Heart left ventricle (tissue), 16 donors: Measurements from ENCODE around the gene HTRA3. TPM values are rescaled to one million over a fixed set of nuclear protein-coding genes. Genes with fewer than 3 reads are reported as not detected.
A peak's percentile ranks its signal among the peaks of the same experiment; 100 is the strongest.

ENCODE experiments used
- ATAC-seq, 4 donors: fragments of 200-7000 bp; cut with Tn5 transposase; one replicate each; pipeline ENCODE4 v1.9.1; 2020 to 2022; ENCODE audit warnings: moderate library complexity in 4 of 4, mild to moderate bottlenecking in 3 of 4, moderate number of reproducible peaks in 1 of 4
- DNase-seq, 5 donors: peaks; one replicate each; pipeline ENCODE4 v3.0.0-alpha.2; 2020
- H3K27ac ChIP-seq, 12 donors: fragments of 200-600 bp; sonication (generic) in 4 of 12; one replicate each; pipeline versions ENCODE4 v1.5.0 to v1.8.0; 2016 to 2022; ENCODE audit warnings: mild to moderate bottlenecking in 2 of 12
- H3K27me3 ChIP-seq, 9 donors: fragments of 200-600 bp; sonication (generic) in 2 of 9; one replicate each; pipeline versions ENCODE4 v1.5.1 to v1.8.0; 2016 to 2022; ENCODE audit warnings: mild to moderate bottlenecking in 3 of 9
- H3K36me3 ChIP-seq, 9 donors: fragments of 200-600 bp; sonication (generic) in 2 of 9; one replicate each; pipeline versions ENCODE4 v1.5.0 to v1.8.0; 2018 to 2022; ENCODE audit warnings: mild to moderate bottlenecking in 2 of 9
- H3K4me1 ChIP-seq, 12 donors: fragments of 200-600 bp; sonication (generic) in 4 of 12; one replicate each; pipeline versions ENCODE4 v1.5.0 to v1.8.0; 2016 to 2022; ENCODE audit warnings: mild to moderate bottlenecking in 3 of 12
- H3K4me3 ChIP-seq, 12 donors: fragments of 200-600 bp; sonication (generic) in 4 of 12; one replicate each; pipeline versions ENCODE4 v1.5.0 to v1.8.0; 2017 to 2022; ENCODE audit warnings: mild to moderate bottlenecking in 9 of 12, moderate library complexity in 4 of 12
- H3K9me3 ChIP-seq, 12 donors: fragments of 200-600 bp; sonication (generic) in 4 of 12; one replicate each; pipeline versions ENCODE4 v1.5.0 to v1.8.0; 2016 to 2022; ENCODE audit warnings: mild to moderate bottlenecking in 1 of 12
- POLR2A ChIP-seq, 2 donors: fragments of 450-650 bp; IDR thresholded peaks; one replicate each; pipeline ENCODE4 v1.6.1; 2017; ENCODE audit warnings: antibody characterized with exemption in 2 of 2, mild to moderate bottlenecking in 2 of 2, moderate library complexity in 2 of 2
- WGBS, 4 donors: extraction: QIAGEN DNeasy Blood & Tissue Kit in 2 of 4; methylation state at CpG; one replicate each; pipeline versions ENCODE4 v1.1.5 to v1.1.7; 2013 to 2018; 5-methylcytosine and 5-hydroxymethylcytosine counted together
- intact Hi-C, 10 donors: fragments of 100-400 bp; cut with DNase I; formaldehyde crosslinking; loops; one replicate each; pipeline versions ENCODE4 v1.11.1 to v1.14.2; 2022
- polyA plus RNA-seq, 2 donors: library from polyadenylated mRNA; stranded (reverse); fragments of 200-250 nt; gene quantifications; one replicate each; pipeline ENCODE4 v1.2.3, GENCODE V29; 2013
- total RNA-seq, 9 donors: library from RNA; depleted of rRNA in 2 of 9; stranded (reverse); fragments of >200 nt in 2 of 9; fragmentation: NEBNext Ultra II Directional in 3 of 9; extraction: Animal tissue kit (Norgen Biotek cat#: 25700) in 3 of 9; gene quantifications; one replicate each; pipeline versions ENCODE4 v1.1.0 to v1.2.4, GENCODE V29; 2016 to 2023
- TF ChIP-seq, protein P1 (sequence below), 12 donors: fragments of 200-600 bp; sonication (generic) in 4 of 12; IDR thresholded peaks; one replicate each; pipeline versions ENCODE4 v1.5.0 to v1.8.0; 2018 to 2022; ENCODE audit warnings: antibody characterized with exemption in 12 of 12, mild to moderate bottlenecking in 5 of 12
- donor health status: ischemic (EF 13 %, LVEDD 7.1; RV severe dilation, severe dysfunction).
- donor health status: healthy with polysubstance abuse.
- donor health status: DM: no; HTN: yes; CAD: no.
- donor health status: DM: no; HTN: no; CAD: no.
- donor health status: ischemic (EF 25% LVEDD 6.9; RV normal size, moderate dysfunction).
- donor health status: ischemic (EF 25% LVEDD 5.7; RV mildly dilated, moderate dysfunction).
- donor health status: healthy.
- donor health status: DM: yes; HTN: yes; CAD: no.
- donor health status: ischemic (EF 35%, LVEDD 5.7; RV mildly dilated, moderate dysfunction).
- donor health status: nonischemic (EF 11% LVEDD 7.7; RV severe dilation, severe dysfunction).
- donor health status: DM: yes; HTN: yes; CAD: no.
- donor health status: PGD.
- donor health status: ischemic (EF 29% LVEDD 5.4; RV normal size, mild dysfunction).
- donor health status: nonischemic (EF 23%, LVEDD 6.1; RV moderate dilation, normal function).

Gene HTRA3
- total and polyA plus RNA-seq, 11 donors: 26.8 to 84.6 (median 50.1) TPM

DNA sequence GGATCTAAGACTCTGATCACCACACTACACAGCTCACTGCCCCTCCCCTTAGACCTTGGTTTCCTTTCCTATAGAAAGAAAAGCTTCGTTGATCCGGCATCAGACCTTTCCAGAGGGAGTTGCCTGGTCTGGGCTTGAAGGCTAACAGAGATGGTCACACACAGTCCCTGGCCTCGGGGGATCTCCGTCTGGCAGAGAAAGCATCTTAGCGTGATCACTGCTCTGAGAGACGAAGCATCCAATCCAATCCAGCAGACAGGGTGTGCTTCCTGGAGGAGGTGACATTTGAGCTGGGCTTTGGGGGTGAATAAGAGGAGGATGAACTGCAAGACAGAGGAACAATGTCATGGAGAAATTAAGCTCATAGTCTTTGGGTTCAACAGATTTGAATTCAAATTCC, 49.5 kb downstream of the HTRA3 start:
- H3K27ac ChIP-seq: peak overlapping the region; percentile 37 to 94 (median 80)
- H3K27me3 ChIP-seq: no peaks in the 10 kb centered on the region
- no peaks in the 10 kb centered on the region for H3K36me3 ChIP-seq
- WGBS, 4 donors: 77 to 87% (median 81%) methylated on average over 6 of the region's 6 CpGs
- H3K4me1 ChIP-seq: peaks cover 6 to 47% (median 20%) of the 10 kb centered on the region in 12 donors
- H3K9me3 ChIP-seq: peaks cover 0 to 11% (median 0%) of the 10 kb centered on the region in 12 donors
- TF ChIP-seq POLR2A (IDR thresholded peaks at IDR 0.05): no peak
- TF ChIP-seq, protein P1, sequence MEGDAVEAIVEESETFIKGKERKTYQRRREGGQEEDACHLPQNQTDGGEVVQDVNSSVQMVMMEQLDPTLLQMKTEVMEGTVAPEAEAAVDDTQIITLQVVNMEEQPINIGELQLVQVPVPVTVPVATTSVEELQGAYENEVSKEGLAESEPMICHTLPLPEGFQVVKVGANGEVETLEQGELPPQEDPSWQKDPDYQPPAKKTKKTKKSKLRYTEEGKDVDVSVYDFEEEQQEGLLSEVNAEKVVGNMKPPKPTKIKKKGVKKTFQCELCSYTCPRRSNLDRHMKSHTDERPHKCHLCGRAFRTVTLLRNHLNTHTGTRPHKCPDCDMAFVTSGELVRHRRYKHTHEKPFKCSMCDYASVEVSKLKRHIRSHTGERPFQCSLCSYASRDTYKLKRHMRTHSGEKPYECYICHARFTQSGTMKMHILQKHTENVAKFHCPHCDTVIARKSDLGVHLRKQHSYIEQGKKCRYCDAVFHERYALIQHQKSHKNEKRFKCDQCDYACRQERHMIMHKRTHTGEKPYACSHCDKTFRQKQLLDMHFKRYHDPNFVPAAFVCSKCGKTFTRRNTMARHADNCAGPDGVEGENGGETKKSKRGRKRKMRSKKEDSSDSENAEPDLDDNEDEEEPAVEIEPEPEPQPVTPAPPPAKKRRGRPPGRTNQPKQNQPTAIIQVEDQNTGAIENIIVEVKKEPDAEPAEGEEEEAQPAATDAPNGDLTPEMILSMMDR (IDR thresholded peaks at IDR 0.05): no peak
- DNase-seq (peak in 1 of 5 donors; percentile 3), ATAC-seq (no peak)
- no peak overlapping the region for H3K4me3 ChIP-seq
- intact Hi-C loops: loop anchor here in 6 of 10 donors (1.0 to 5.0 kb wide), 6 partner anchors 32 to 84 kb away; no protein-coding TSS in a partner anchor

DNA sequence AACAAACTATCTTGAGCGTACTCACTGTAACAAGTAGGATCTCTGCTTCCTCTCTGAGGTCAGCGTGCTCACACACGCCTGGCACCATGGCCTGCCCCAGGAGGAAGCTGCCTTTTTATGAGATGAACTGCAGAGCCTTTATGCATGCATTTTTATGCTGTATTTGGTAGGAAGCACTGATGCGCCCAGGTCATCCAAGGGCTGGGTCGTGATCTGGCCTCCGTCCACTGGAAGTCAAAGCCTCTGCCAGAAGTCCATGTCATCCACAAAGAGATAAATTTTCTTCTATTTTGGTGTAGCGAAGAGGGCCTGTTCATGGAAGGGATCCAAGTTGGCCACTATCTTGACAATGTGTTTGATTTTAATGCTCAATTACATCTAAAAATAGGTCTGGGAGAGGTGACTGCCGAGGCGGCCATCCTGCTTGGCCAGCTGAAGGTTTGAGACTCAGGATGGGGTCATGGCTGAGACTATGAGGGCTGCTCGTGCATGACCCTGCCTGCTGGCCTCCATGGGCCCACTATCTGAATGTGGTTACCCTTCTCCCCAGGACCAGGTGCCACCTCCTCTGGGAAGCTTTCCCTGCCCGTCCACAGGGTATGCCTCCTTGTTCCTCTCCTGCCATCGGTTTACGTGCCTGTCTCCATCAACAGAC, 50.3 kb downstream of the HTRA3 start:
- no peaks in the 10 kb centered on the region for H3K27me3 ChIP-seq
- ATAC-seq (peak; percentile 80 to 91 (median 87)), DNase-seq (peak in 4 of 5 donors; percentile 83 to 85 (median 84))
- H3K4me1 ChIP-seq: peaks cover 6 to 47% (median 20%) of the 10 kb centered on the region in 12 donors
- peak overlapping the region; percentile 42 to 94 (median 82) for H3K27ac ChIP-seq
- TF ChIP-seq, protein P1 (IDR thresholded peaks at IDR 0.05): no peak
- no peak for TF ChIP-seq POLR2A (IDR thresholded peaks at IDR 0.05)
- 16 to 26% (median 18%) methylated on average over 10 to 13 of the region's 13 CpGs for WGBS, 4 donors
- H3K4me3 ChIP-seq: no peak overlapping the region
- H3K36me3 ChIP-seq: no peaks in the 10 kb centered on the region
- H3K9me3 ChIP-seq: peaks cover 0 to 11% (median 0%) of the 10 kb centered on the region in 12 donors
- intact Hi-C loops: loop anchor here in 8 of 10 donors (1.0 to 10.0 kb wide), 8 partner anchors 33 to 85 kb away; no protein-coding TSS in a partner anchor

DNA sequence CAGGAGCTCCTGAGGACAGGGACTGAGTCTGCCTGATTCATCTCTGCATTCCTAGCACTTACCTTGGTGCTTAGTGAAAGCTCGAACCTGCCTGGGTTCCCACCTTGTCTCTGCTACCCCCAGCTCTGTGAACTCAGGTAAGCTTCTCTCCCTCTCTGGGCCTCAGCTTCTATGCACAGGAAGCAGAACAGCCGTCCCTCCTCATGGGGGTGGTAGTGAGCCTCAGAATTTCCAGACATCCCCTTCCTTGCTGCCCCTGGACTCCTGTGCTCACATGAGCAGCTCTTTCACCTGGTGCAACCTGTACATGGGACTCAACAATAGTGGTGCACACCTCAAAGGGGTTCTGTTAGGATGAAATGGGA, 50.8 kb downstream of the HTRA3 start:
- 44 to 55% (median 47%) methylated on average over 2 of the region's 2 CpGs for WGBS, 4 donors
- H3K4me1 ChIP-seq: peaks cover 6 to 42% (median 18%) of the 10 kb centered on the region in 12 donors
- peaks cover 0 to 11% (median 0%) of the 10 kb centered on the region in 12 donors for H3K9me3 ChIP-seq
- H3K27ac ChIP-seq: peak overlapping the region; percentile 42 to 94 (median 82)
- TF ChIP-seq, protein P1 (IDR thresholded peaks at IDR 0.05): peak in 6 of 12 donors; percentile 11 to 42 (median 24)
- TF ChIP-seq POLR2A (IDR thresholded peaks at IDR 0.05): no peak
- H3K36me3 ChIP-seq: no peaks in the 10 kb centered on the region
- H3K4me3 ChIP-seq: no peak overlapping the region
- ATAC-seq (peak; percentile 7 to 51 (median 25)), DNase-seq (peak in 1 of 5 donors; percentile 9)
- intact Hi-C loops: loop anchor here in 3 of 10 donors (2.0 to 10.0 kb wide), 3 partner anchors 64 to 84 kb away; no protein-coding TSS in a partner anchor
- no peaks in the 10 kb centered on the region for H3K27me3 ChIP-seq

DNA sequence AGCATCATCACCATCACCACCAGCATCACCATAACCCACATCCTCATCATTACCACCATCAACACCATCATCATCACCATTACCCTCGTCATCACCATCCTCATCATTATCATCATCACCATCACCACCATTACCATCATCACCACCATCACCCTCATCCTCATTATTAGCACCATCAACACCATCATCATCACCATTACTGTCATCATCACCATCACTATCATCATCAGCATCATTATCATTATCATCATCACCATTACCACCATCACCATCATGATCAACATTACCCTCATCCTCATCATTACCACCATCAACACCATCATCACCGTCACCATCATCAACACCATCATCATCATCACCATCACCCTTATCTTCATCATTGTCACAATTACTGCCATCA, 51.7 kb downstream of the HTRA3 start:
- 94 to 98% (median 96%) methylated on average over 2 of the region's 2 CpGs for WGBS, 4 donors
- no peak for DNase-seq
- H3K27me3 ChIP-seq: no peaks in the 10 kb centered on the region
- no peak for ATAC-seq
- peaks cover 0 to 15% (median 0%) of the 10 kb centered on the region in 12 donors for H3K9me3 ChIP-seq
- no peaks in the 10 kb centered on the region for H3K36me3 ChIP-seq
- no peak overlapping the region for H3K4me3 ChIP-seq
- H3K27ac ChIP-seq: peak overlapping the region in 1 of 12 donors; percentile 85
- intact Hi-C loops: loop anchor here in 3 of 10 donors (2.0 to 10.0 kb wide), 3 partner anchors 64 to 84 kb away; no protein-coding TSS in a partner anchor
- peaks cover 2 to 34% (median 17%) of the 10 kb centered on the region in 12 donors for H3K4me1 ChIP-seq
- TF ChIP-seq, protein P1 (IDR thresholded peaks at IDR 0.05): no peak
- TF ChIP-seq POLR2A (IDR thresholded peaks at IDR 0.05): no peak
